HepG2 (cell line): ENCODE measurements around the gene DDX10.
"Not testable (repeated sequence)": the region's sequence is repeated elsewhere in the genome, so short reads cannot be mapped to it uniquely, and the experiment has no call there.

ENCODE experiments used
- HNRNPL ChIP-seq: fragments of 200-400 bp; formaldehyde crosslinking; IDR thresholded peaks from 2 replicates; pipeline ENCODE4 v1.6.1; 2017; ENCODE audit warnings: mild to moderate bottlenecking, low read depth, low read length
- NR3C1 ChIP-seq: sonication (generic); formaldehyde crosslinking; IDR thresholded peaks from 2 replicates; pipeline ENCODE4 v1.4.0; 2020; ENCODE audit warnings: missing genetic modification reagents
- POLR2AphosphoS5 ChIP-seq: IDR thresholded peaks from 2 replicates; pipeline ENCODE4 v1.6.1; 2012; ENCODE audit warnings: low read depth, low read length
- TCF7 ChIP-seq: sonication (generic); IDR thresholded peaks from 2 replicates; pipeline ENCODE4 v1.6.1; 2016; ENCODE audit warnings: antibody characterized with exemption, low read depth
- ZNF354B ChIP-seq: sonication (generic); formaldehyde crosslinking; IDR thresholded peaks from 2 replicates; pipeline ENCODE4 v1.8.0; 2022; ENCODE audit warnings: mild to moderate bottlenecking, missing genetic modification reagents
- ZNF839 ChIP-seq: sonication (generic); formaldehyde crosslinking; IDR thresholded peaks from 2 replicates; pipeline ENCODE4 v1.4.0; 2020; ENCODE audit warnings: missing genetic modification reagents, mild to moderate bottlenecking, borderline replicate concordance
- TF ChIP-seq, protein P1 (sequence below): sonication (generic); formaldehyde crosslinking; IDR thresholded peaks from 2 replicates; pipeline ENCODE4 v1.5.0; 2020; ENCODE audit warnings: mild to moderate bottlenecking, missing genetic modification reagents, moderate library complexity

DNA sequence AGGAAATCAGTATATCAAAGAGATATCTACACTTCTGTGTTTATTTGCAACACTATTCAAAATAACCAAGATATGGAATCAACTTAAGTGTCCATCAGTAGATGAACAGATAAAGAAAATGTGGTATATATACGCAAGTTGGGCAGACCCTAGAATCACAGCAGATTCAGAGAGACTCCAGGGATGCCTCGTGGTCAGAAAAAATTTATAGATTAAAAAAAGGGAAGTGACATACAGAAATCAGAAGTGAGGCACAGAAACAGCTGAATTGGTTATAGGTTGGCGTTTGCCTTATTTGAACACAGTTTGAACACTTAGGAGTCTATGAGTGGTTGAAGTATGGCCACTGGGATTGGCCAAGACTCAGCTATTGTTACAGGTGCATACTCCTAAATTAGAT lies 10.8 kb upstream of the DDX10 start:
- not testable (repeated sequence) for TF ChIP-seq NR3C1 (CRISPR knock-in tag); ZNF354B (CRISPR knock-in tag); TCF7; POLR2AphosphoS5; HNRNPL; ZNF839 (CRISPR knock-in tag)
- TF ChIP-seq, protein P1, sequence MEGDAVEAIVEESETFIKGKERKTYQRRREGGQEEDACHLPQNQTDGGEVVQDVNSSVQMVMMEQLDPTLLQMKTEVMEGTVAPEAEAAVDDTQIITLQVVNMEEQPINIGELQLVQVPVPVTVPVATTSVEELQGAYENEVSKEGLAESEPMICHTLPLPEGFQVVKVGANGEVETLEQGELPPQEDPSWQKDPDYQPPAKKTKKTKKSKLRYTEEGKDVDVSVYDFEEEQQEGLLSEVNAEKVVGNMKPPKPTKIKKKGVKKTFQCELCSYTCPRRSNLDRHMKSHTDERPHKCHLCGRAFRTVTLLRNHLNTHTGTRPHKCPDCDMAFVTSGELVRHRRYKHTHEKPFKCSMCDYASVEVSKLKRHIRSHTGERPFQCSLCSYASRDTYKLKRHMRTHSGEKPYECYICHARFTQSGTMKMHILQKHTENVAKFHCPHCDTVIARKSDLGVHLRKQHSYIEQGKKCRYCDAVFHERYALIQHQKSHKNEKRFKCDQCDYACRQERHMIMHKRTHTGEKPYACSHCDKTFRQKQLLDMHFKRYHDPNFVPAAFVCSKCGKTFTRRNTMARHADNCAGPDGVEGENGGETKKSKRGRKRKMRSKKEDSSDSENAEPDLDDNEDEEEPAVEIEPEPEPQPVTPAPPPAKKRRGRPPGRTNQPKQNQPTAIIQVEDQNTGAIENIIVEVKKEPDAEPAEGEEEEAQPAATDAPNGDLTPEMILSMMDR (CRISPR knock-in tag): not testable (repeated sequence)
